ENCODE results near the gene AAK1. TPM values are rescaled to one million over a fixed set of nuclear protein-coding genes. Genes with fewer than 3 reads are reported as not detected.

The AAK1 gene
- total and polyA plus RNA-seq, 10 of the 15 experiments (the other 5 are each of a cell fraction or from before 2014, with no cell fraction given), result 2.9 to 41.4 (median 17.5) TPM

- TF ChIP-seq, protein P1, sequence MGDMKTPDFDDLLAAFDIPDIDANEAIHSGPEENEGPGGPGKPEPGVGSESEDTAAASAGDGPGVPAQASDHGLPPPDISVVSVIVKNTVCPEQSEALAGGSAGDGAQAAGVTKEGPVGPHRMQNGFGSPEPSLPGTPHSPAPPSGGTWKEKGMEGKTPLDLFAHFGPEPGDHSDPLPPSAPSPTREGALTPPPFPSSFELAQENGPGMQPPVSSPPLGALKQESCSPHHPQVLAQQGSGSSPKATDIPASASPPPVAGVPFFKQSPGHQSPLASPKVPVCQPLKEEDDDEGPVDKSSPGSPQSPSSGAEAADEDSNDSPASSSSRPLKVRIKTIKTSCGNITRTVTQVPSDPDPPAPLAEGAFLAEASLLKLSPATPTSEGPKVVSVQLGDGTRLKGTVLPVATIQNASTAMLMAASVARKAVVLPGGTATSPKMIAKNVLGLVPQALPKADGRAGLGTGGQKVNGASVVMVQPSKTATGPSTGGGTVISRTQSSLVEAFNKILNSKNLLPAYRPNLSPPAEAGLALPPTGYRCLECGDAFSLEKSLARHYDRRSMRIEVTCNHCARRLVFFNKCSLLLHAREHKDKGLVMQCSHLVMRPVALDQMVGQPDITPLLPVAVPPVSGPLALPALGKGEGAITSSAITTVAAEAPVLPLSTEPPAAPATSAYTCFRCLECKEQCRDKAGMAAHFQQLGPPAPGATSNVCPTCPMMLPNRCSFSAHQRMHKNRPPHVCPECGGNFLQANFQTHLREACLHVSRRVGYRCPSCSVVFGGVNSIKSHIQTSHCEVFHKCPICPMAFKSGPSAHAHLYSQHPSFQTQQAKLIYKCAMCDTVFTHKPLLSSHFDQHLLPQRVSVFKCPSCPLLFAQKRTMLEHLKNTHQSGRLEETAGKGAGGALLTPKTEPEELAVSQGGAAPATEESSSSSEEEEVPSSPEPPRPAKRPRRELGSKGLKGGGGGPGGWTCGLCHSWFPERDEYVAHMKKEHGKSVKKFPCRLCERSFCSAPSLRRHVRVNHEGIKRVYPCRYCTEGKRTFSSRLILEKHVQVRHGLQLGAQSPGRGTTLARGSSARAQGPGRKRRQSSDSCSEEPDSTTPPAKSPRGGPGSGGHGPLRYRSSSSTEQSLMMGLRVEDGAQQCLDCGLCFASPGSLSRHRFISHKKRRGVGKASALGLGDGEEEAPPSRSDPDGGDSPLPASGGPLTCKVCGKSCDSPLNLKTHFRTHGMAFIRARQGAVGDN (IDR thresholded peaks at IDR 0.05), result no peak
Measured at GRCh38 chr2:69585855-69586555, 57.5 kb downstream of the AAK1 start (continued).

- Histone ChIP-seq H2AFZ (ENCODE audit: control insufficient read depth, low read depth, low read length) (no peak overlapping the region), H3K79me2 (ENCODE audit: control insufficient read depth, insufficient read depth, low read length) (peaks cover 18% of the 10 kb centered on the region), H4K20me1 (ENCODE audit: control insufficient read depth, insufficient read depth) (no peaks in the 10 kb centered on the region), H3K9me3 (replicated peaks; ENCODE audit: control insufficient read depth, insufficient read depth, low read length) (no peaks in the 10 kb centered on the region), H3K4me3 (no peak overlapping the region), H3K9ac (ENCODE audit: control insufficient read depth, insufficient read depth, low read length) (no peak overlapping the region), H3K4me2 (ENCODE audit: control insufficient read depth, insufficient read depth) (no peak overlapping the region), H3K36me3 (ENCODE audit: control insufficient read depth in 2 of 2, insufficient read depth in 2 of 2, low read length in 1 of 2) (no peaks in the 10 kb centered on the region; a peak in 1 of 4 replicates), H3K27me3 (replicated peaks in 1 of 2; ENCODE audit: control insufficient read depth in 2 of 2, insufficient read depth in 2 of 2, low read length in 1 of 2) (no peaks in the 10 kb centered on the region), H3K27ac (ENCODE audit: control insufficient read depth, insufficient read depth) (no peak overlapping the region), H3K4me1 (ENCODE audit: control insufficient read depth, insufficient read depth, low read length) (peaks cover 28% of the 10 kb centered on the region)
- ChIA-PET POLR2A (interaction anchor here (0.9 to 2.5 kb wide), 9 partner anchors 10 to 62 kb away, joined by 3 to 12 read pairs (median 5); partner anchors contain the start of gene AAK1), RAD21 (ENCODE audit: unreplicated experiment) (interaction anchor here (0.5 to 4.4 kb wide), 4 partner anchors 19 to 229 kb away, joined by 3 to 28 read pairs (median 7); partner anchors contain the start of gene AAK1), CTCF (interaction anchor here (0.9 to 13.7 kb wide), 9 partner anchors 13 to 134 kb away, joined by 3 to 144 read pairs (median 7); no protein-coding TSS in a partner anchor), SMC1A (ENCODE audit: uncharacterized antibody, unreplicated experiment) (interaction anchor here (0.8 to 5.4 kb wide), 15 partner anchors 9 to 97 kb away, joined by 3 to 30 read pairs (median 8); partner anchors contain the start of gene AAK1)
- no peak for ATAC-seq
- FAIRE-seq, result no peak
- intact Hi-C loops (cut with micrococcal nuclease; ENCODE audit: unreplicated experiment) (loop anchor here (5.0 kb wide), 1 partner anchor 58 kb away; the partner anchor contains the start of gene AAK1), in situ Hi-C loops (cut with MboI) (no loop called here)
- WGBS (ENCODE audit: insufficient coverage, insufficient replicate concordance, low lambda C conversion rate, missing lambda C conversion rate), result 90% methylated on average over 9 of the region's 9 CpGs
- no TSS peak for BruUV-seq (replicated peaks)
- DNase-seq (ENCODE audit: low read depth, low spot score), result no peak
- no peak for TF ChIP-seq TCF12 (IDR thresholded peaks at IDR 0.05; ENCODE audit: low read depth, low read length)
- TF ChIP-seq TCF3 (IDR thresholded peaks at IDR 0.05; ENCODE audit: borderline replicate concordance, insufficient read depth, low read depth, low read length), result no peak
- no peak for TF ChIP-seq YBX1 (IDR thresholded peaks at IDR 0.05)
- TF ChIP-seq ZNF274 (IDR thresholded peaks at IDR 0.05; ENCODE audit: insufficient read depth, insufficient read length), result no peak
- no peak for TF ChIP-seq SMAD1 (IDR thresholded peaks at IDR 0.05; ENCODE audit: low read depth, partially characterized antibody)
- no peak for TF ChIP-seq YY1 (IDR thresholded peaks at IDR 0.05; ENCODE audit: low read depth, low read length)
- TF ChIP-seq HCFC1 (IDR thresholded peaks at IDR 0.05; ENCODE audit: low read length), result no peak
- 0 out of 2 replicates have a peak, but pooled peaks have one; percentile 54 for TF ChIP-seq DPF2 (IDR thresholded peaks at IDR 0.05)
- TF ChIP-seq BHLHE40 (IDR thresholded peaks at IDR 0.05; ENCODE audit: borderline replicate concordance in 1 of 2, low read depth in 2 of 2, low read length in 1 of 2), result peak in 1 of 2 experiments; percentile 47; a peak in 2 of 4 replicates
- TF ChIP-seq ATF3 (IDR thresholded peaks at IDR 0.05; ENCODE audit: borderline replicate concordance, extremely low read depth, low read depth, low read length), result no peak
- TF ChIP-seq RAD51 (IDR thresholded peaks at IDR 0.05), result no peak
- TF ChIP-seq ZNF622 (IDR thresholded peaks at IDR 0.05), result no peak
- TF ChIP-seq RAD21 (IDR thresholded peaks at IDR 0.05; ENCODE audit: insufficient read depth, low read depth, low read length), result no peak
- peak; percentile 36; the same call in 1 of the 2 replicates for TF ChIP-seq NR2F1 (conservative IDR thresholded peaks at IDR 0.05)
Measured at GRCh38 chr2:69584127-69584889, 59.2 kb downstream of the AAK1 start.

Measured in GM12878 (cell line).